GM10266 (cell line): ENCODE measurements around the gene LRRC4C.

Source experiments
- DNase-seq: peaks from one replicate; pipeline ENCODE4 v3.0.0; 2012; ENCODE audit errors: extremely low spot score
- CTCF ChIP-seq: IDR thresholded peaks from 2 replicates; pipeline ENCODE4 v1.5.1; 2012; ENCODE audit warnings: mild to moderate bottlenecking, low read depth; ENCODE audit not compliant: control insufficient read depth, insufficient read depth; ENCODE audit errors: missing control alignments

The LRRC4C gene

GRCh38 chr11:41400124-41400523 is 59.3 kb downstream of the LRRC4C start:
- DNase-seq, result no peak
- TF ChIP-seq CTCF, result no peak

DNA sequence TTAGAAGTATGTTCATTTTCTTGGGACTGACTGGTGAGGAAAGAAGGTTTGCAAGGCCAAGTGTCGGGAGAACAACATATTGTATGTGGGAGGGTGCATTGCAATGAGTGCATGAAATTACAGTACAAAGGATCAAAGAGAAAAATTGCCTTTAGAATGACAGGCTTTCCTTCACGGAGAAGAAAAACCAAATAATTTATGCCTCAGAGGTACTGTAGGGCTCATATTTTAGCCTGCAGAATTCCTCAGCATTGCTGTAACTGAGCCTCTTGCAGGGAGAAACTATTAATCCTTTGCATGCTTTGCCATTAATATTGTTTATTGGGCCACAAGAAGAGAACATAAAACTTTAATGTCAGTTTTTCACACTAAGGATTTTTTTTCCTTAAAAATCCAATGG is 60.1 kb downstream of the LRRC4C start:
- no peak for DNase-seq
- no peak for TF ChIP-seq CTCF

DNA sequence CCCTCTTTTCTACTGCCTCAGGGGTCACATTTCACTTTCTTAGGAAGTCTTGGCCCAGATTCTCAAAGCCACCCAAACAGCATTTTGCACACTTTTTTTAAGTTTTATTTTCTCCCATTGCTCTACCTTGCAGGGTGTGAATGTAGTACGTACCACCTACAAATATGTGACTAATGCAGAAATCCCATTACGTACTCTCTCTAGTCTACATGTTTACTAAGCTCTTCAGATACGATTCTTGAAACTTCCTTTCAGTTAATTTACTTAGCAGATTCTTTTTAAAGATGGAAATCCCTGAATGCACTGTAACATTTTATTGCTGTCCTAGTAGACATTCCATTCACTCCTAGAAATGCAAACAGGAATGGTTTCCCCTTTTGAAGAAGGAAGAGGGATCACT is 61.3 kb downstream of the LRRC4C start:
- TF ChIP-seq CTCF, result no peak
- no peak for DNase-seq

DNA sequence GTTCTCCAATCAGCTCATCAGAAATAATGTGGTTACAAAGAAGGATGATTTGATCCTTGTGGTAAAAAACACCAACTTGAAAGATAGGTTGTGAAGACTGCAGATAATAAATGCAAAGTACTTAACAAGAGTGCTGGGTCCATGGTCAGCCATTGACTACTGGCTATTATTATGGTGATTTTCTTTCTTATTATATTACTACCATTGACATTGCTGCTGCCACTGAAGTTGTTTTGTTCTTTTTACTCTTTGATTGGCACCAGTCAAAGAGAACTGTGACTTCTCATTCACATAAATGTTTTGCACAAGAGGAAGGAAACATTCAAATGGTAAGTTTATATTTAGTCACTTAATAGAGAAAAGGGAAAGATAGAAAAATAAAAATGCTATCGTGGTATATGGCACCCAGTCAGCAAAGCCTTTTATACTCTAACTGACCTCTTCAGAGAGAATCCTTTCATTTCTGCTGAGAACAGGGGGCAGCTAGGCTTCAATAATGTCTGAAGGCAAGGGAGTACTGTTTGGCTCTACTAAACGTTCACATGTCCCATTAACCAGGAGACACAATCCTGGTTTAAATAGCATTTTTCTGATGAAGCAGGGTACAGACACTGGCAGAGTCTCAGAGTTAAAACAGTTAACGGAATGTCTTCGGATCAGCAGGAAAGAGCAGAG is 64.8 kb downstream of the LRRC4C start:
- DNase-seq, result no peak
- TF ChIP-seq CTCF, result no peak

- no peak for TF ChIP-seq CTCF
- no peak for DNase-seq
Observed at GRCh38 chr11:41392596-41392995, 66.9 kb downstream of the LRRC4C start.

DNA sequence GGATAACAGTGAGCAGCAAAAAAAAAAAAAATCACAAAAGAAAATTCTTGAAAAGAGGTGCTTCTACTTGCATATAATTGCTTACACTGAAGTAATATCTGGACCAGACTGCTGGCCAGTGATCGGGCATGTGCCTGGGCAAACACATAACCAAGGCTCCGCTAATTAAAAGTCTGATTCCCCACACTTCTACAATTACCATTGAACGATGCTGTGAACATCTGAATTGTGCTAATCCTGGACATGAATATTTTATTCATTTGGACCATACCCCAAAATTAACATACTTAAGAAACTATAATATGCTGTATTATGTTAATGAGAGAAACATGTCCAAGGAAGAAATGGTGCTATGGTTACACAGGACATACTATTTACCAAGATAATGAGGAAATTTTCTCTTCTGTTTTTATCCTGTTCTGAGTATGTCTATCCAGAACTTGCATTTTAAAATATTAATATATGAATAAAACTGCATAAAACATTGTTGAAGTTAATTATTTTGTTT is 69.8 kb downstream of the LRRC4C start:
- TF ChIP-seq CTCF, result no peak
- DNase-seq, result no peak

DNA sequence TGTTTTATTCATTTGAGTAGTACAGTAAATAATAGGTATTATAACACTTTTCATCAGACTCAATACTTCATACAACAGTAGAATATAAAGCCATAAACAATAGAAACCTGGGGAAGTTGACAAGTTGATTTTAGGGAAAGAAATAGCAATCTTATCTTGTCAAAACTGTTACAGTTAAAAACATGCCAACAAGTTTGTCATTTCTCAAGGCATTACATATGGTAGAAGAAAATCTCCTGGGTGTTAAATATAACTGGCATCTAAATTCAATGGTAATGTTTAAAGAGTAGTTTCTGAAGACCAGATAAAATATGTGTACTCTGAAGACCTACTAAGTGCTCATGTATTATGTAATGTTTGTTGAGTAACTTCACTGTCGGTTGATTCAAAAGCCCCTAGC is 75.1 kb downstream of the LRRC4C start:
- no peak for DNase-seq
- no peak for TF ChIP-seq CTCF
